GM12801 (cell line): ENCODE data around the gene EXTL1.

ENCODE experiments used
- TF ChIP-seq, protein P1 (sequence below): IDR thresholded peaks from one replicate; pipeline ENCODE4 v1.5.1; 2011; ENCODE audit warnings: control low read depth; ENCODE audit not compliant: insufficient read length; ENCODE audit errors: extremely low read depth

The EXTL1 gene

GRCh38 chr1:26020941-26021646, 481 bp upstream of the EXTL1 start:
- TF ChIP-seq, protein P1, sequence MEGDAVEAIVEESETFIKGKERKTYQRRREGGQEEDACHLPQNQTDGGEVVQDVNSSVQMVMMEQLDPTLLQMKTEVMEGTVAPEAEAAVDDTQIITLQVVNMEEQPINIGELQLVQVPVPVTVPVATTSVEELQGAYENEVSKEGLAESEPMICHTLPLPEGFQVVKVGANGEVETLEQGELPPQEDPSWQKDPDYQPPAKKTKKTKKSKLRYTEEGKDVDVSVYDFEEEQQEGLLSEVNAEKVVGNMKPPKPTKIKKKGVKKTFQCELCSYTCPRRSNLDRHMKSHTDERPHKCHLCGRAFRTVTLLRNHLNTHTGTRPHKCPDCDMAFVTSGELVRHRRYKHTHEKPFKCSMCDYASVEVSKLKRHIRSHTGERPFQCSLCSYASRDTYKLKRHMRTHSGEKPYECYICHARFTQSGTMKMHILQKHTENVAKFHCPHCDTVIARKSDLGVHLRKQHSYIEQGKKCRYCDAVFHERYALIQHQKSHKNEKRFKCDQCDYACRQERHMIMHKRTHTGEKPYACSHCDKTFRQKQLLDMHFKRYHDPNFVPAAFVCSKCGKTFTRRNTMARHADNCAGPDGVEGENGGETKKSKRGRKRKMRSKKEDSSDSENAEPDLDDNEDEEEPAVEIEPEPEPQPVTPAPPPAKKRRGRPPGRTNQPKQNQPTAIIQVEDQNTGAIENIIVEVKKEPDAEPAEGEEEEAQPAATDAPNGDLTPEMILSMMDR: no peak

GRCh38 chr1:26022404-26022779, 817 bp downstream of the EXTL1 start:
- TF ChIP-seq, protein P1: no peak

DNA sequence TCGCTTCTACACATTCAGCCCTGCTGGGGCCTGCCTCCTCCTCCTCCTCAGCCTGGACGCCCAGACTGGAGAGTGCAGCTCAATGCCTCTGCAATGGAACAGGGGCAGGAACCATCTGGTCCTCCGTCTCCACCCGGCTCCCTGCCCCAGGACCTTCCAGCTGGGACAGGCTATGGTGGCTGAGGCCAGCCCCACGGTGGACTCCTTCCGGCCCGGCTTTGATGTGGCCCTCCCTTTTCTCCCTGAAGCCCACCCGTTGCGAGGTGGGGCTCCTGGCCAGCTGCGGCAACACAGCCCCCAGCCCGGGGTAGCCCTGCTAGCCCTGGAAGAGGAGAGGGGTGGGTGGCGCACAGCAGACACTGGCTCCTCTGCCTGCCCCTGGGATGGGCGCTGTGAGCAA, 1.4 kb downstream of the EXTL1 start:
- TF ChIP-seq, protein P1: no peak

DNA sequence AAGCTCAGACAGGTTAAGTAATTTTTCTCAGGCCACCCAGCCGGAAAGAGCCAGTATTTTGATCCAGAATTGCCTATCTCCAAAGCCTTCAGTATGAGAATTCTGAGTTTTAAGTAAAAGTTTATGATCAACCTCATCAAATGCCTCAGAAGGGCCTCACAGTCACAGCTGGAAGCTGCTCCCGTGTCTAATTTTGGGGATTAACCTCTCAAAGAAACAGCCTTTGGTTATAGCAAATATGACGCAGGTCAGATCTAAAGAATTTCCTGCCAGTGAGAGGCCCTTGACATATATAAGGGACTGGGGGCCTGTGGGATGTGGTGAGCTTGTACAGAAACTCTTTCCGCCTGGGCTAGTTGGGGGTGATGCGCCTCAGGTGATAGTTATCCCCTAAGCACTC, 2.3 kb downstream of the EXTL1 start:
- TF ChIP-seq, protein P1: no peak

- TF ChIP-seq, protein P1: no peak
Measured at GRCh38 chr1:26025060-26025459, 3.5 kb downstream of the EXTL1 start.

- TF ChIP-seq, protein P1: no peak
Measured at GRCh38 chr1:26025517-26025916, 3.9 kb downstream of the EXTL1 start.

- TF ChIP-seq, protein P1: no peak
Measured at GRCh38 chr1:26027716-26028489, 6.3 kb downstream of the EXTL1 start.
